NCI-H510A (cell line): ENCODE measurements around the gene SLC39A2.
"Not testable (repeated sequence)": the region's sequence is repeated elsewhere in the genome, so short reads cannot be mapped to it uniquely, and the experiment has no call there.

ENCODE experiments used
- DNase-seq: peaks from one replicate; lab custom pipeline; 2025; lab: John Stamatoyannopoulos, UW

SLC39A2 gene

DNA sequence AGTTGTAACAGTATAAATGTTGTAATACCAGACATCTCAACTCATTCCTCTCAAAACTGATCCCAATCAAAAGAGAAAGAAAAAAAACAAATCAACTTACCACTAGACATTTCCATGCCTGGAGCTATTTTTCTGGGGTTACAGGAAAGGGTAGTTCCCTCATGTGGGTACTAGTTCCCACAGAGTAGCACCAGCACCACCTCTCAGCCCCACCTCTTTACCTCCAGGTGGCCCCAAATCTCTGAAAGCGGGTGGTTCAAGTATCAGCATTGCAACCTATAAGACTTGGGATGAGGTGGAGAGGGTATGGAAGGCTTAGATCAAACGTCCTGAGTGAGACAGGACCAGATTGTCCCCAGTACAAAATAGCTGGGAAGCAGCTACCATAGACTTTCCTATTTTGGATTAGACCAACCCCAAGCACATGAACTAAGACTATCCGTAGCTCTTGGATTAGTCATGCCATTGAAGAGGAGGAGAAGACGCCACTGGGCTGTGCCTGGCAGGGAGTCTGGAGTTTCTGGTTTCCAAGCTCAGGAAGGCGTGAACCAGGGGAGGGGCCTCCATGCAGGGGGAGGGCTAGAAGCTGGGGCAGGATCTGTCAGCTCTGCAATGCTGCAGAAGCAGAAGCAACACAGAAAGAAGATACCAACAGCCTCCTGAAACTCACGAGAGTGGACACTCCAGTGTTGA lies at the start of gene SLC39A2:
SLC39A2 (plus strand) TSS at position 620 of the 693 bp plus-strand sequence. CDS start 154 bp downstream, outside the sequence.
- DNase-seq = no peak

DNA sequence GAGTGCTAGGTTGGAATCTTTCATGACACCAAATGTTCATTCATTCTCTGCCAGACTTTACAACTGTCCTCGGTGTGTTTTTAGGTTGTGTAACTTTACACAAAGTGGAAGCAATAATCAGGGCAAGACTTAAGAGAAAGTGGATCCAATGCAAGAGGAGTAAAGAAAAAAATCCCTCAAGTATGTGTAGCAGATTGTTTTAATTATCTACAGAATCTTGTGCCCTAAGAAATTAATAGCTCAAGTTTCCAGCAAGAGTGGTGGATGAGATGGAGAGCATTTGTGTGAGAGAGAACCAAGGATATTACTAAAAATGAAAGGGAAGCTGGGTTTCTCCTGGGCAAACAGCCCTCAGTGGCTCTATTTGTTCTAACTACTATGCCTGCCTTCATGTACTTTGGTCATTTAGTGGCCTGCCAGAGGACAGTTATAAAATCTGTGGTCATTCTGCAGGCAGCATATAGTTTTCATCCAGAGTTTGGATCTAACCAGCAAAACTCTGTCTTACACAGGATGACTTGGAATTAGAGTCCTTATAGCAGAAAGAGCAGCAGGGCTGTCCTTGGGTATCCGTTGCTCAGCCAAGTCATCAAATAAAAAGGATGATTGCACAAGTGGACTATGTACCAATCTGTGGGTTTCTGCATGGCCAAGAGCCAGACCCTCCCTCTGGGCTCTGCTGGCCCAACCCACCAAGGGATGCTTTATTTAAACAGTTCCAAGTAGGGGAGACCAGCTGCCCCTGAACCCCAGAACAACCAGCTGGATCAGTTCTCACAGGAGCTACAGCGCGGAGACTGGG lies 44.2 kb upstream of the SLC39A2 start, which contains the start of gene RNASE2:
RNASE2 (plus strand) TSS at position 752 of the 802 bp plus-strand sequence. CDS start 285 bp downstream, outside the sequence.
- not testable (repeated sequence) for DNase-seq

DNA sequence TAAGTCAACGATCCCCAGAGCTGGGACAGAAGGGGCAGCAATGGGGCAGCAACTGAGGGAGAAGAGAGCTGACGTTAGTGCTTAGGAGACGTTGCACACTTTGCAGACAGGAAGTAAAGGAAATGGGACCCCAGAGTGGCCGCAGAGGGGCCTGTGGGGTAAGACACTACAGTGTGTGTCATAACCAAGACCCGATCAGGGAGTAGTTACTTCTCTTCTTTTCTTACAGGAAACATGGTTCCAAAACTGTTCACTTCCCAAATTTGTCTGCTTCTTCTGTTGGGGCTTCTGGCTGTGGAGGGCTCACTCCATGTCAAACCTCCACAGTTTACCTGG lies 43.6 kb upstream of the SLC39A2 start:
- DNase-seq = not testable (repeated sequence)

DNA sequence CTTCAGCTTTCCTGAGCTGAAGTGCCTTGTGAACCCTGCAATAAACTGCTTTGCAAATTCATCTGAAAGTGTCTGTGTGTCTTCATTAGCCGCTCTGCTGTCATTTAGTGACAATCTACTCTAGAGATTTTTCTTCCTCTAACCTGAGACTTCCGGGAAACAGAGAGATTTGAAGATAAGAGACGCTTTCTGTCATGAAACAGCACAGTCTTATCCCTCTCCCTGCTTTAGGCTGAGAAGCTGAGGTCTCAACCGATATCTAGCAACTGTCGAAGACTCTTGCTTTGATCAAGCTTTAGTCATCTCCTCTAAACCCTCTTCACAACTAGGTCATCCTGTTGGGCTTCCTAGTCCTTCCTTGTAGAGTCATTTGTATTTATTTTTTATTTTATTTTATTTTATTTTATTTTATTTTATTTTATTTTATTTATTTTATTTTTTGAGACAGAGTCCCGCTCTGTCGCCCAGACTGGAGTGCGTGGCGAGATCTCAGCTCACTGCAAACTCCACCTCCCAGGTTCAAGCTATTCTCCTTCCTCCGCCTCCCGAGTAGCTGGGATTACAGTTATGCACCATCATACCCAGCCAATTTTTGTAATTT lies 42.6 kb upstream of the SLC39A2 start:
- no peak for DNase-seq

DNA sequence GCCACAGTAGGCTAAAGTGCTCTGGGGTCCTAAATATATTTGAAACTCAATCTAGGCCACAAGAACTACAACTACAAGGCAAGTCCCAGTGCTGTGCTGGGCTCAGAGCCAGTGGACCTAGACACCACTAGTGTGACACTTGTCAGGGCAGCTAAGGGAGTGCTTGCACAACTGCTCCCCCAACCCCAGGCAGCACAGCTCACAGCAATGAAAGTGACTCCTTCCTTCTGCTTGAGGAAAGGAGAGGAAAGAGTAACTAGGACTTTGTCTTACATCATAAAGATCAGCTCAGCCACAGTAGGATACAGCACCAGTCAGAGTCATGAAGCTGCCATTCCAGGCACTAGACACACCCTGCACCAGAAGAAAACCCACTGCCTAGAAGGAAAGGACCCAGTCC lies 40.1 kb upstream of the SLC39A2 start:
- DNase-seq = not testable (repeated sequence)

DNA sequence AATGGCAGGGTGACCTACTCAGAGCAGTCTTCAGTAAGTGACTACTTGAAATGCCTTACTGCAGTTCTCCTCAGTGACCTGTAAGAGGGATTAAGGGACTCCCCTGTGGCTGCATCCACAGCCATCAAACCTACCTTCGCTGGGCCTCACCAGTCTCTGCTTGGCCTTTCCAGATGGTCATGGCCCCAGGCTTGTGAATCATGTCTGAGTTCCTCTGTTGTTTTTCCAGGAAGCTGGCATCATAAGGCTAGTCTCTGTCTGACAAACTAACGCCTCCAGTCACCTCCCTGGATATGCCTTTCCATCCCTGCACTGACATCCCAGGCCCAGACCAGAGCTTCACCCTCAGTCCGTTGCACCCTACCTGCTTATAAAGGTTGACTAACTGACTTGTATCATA lies 29.8 kb upstream of the SLC39A2 start:
- no peak for DNase-seq

DNA sequence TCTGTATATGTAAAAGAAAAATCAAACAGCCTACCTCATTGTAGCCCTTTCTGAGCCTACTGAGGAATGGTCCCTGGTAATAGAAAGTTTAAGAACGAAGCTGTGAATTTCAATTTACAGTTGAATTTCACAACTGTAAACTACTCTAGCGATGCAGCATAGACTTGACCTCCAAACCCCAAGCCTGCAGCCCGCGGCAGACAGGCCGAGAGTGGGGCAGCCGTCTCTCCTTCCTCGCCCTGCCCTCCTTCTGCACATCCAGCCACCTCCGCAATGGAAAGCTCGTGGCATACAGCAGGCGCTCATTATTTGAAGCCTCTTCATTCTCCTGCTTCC lies 28.5 kb upstream of the SLC39A2 start:
- no peak for DNase-seq

- peak; percentile 17 for DNase-seq
Measured at GRCh38 chr14:20970983-20971704, 27.9 kb upstream of the SLC39A2 start.

GRCh38 chr14:20971705-20972021 lies 27.4 kb upstream of the SLC39A2 start:
- no peak for DNase-seq

- no peak for DNase-seq
Measured at GRCh38 chr14:20973501-20973900, 25.6 kb upstream of the SLC39A2 start.

- no peak for DNase-seq
Measured at GRCh38 chr14:20976291-20976690, 22.8 kb upstream of the SLC39A2 start.

GRCh38 chr14:20978687-20979086 lies 20.4 kb upstream of the SLC39A2 start:
- no peak for DNase-seq

DNA sequence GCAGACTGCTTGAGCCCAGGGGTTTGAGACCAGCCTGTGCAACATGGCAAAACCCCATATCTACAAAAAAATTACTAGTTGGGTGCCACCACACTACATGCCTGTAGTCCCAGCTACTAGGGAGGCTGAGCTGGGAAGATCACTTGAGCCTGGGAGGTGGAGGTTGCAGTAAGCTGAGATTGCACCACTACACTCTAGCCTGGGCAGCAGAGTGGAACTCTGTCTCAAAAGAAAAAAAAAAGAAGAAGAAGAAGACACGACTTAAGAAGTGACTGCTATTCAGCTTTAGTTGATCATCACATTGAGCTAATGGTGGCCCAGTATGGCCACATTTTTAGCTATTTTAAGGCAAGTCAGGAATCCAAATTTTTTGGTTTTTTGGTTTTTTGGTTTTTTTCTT lies 18.2 kb upstream of the SLC39A2 start:
- DNase-seq = no peak

GRCh38 chr14:20982646-20983369 lies 16.3 kb upstream of the SLC39A2 start:
- no peak for DNase-seq

DNA sequence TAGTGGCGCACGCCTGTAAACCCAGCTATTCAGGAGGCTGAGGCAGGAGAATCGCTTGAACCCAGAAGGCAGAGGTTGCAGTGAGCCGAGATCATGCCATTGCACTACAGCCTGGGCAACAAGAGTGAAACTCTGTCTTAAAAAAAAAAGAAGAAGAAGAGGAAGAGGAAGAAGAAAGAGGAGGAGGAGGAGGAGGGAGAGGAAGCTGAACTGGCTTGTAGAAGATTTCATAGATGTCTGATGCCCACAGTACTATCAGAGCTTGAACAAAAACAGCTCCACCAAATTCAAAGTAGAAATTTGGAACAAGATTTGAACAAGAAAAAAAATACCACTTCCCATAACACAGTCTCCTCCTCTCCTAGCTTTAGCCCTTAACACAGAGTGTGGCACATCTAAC lies 13.4 kb upstream of the SLC39A2 start:
- not testable (repeated sequence) for DNase-seq

DNA sequence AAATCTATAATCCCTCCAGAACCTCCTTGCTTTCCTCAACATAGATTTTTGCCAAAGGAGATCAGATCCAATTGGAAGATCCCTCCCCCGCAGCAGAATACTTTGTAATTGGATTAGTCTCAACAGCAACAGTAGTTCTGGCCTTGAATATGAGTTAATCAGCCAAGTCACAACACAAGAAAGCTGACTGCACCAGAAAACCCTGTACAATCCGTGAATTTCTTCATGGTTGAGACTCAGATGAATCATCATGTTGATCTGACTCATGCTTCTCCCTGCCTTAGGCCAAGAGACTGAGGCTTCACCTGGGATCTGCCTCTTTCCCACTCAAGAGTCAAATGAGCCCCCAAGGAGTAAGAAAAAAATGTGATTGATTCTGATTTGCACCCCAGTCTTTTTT lies 12.3 kb upstream of the SLC39A2 start:
- no peak for DNase-seq

- no peak for DNase-seq
Measured at GRCh38 chr14:20988717-20989470, 10.2 kb upstream of the SLC39A2 start.

DNA sequence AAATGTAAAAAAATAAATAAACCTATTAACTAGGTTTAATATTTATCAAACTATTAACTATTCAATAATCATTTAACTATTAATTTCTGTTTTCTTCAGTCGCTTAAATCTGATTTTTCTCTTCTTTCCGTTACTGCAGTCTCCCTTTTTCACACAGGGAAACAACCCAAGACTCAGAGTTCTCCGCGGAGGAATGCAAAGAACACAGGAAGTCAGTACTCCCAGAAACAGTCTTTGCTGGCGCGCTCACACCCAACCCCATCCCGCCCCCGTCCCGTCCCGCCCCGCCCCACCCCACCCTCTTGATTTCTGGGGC lies 9.7 kb upstream of the SLC39A2 start:
- no peak for DNase-seq

DNA sequence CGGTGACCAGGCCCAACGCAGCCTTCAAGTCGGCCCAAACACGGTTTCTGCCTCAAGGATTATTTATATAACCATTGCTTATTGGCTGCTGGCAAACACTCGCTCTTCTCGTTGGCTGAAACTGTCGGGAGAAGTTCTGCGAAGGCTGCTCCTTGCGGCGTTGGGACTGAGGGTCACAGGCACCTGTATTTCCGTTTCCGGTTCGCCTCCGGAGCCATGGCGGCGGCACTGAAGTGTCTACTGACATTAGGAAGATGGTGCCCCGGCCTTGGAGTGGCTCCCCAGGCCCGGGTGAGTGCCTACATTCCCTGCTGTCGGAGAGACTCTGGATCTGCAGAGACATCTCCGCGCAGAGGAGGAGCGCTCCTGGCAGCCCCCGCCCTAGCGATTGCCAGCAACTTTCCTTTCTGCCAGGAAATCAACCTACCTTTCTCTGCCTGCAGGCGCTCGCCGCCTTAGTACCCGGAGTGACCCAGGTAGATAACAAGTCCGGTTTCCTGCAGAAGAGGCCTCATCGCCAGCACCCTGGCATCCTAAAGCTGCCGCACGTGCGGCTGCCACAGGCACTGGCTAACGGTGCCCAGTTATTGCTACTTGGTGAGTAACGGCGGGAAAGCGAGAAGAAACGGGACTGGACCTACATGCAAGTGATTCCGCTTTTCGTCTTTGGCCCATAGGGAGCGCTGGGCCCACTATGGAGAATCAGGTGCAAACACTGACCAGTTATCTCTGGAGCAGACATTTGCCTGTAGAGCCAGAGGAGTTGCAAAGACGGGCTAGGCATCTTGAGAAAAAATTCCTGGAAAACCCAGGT lies 9.1 kb upstream of the SLC39A2 start, which contains the start of gene METTL17:
METTL17 (plus strand) TSS at position 194 of the 814 bp plus-strand sequence; CDS start at position 217, 23 bp downstream.
- peak; percentile 84 for DNase-seq

DNA sequence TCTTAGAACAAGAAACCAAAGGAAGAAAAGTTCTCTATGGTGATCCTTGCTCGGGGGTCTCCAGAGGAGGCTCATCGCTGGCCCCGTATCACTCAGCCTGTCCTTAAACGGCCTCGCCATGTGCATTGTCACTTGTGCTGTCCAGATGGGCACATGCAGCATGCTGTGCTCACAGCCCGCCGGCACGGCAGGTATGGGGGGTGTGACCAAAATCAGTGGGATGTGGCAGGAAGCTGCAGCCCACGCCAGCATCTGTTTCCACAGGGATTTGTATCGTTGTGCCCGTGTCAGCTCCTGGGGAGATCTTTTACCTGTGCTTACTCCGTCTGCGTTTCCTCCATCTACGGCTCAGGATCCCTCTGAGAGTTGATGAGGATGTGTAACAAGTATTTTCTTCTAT lies 2.6 kb upstream of the SLC39A2 start:
- no peak for DNase-seq
